ENCODE data around the gene SLC25A3. TPM values are rescaled to one million over a fixed set of nuclear protein-coding genes. Genes with fewer than 3 reads are reported as not detected.
"Not testable (repeated sequence)": the region's sequence is repeated elsewhere in the genome, so short reads cannot be mapped to it uniquely, and the experiment has no call there.

The SLC25A3 gene
- total RNA-seq, 1 experiment from 2014 or later, result 737 TPM

DNA sequence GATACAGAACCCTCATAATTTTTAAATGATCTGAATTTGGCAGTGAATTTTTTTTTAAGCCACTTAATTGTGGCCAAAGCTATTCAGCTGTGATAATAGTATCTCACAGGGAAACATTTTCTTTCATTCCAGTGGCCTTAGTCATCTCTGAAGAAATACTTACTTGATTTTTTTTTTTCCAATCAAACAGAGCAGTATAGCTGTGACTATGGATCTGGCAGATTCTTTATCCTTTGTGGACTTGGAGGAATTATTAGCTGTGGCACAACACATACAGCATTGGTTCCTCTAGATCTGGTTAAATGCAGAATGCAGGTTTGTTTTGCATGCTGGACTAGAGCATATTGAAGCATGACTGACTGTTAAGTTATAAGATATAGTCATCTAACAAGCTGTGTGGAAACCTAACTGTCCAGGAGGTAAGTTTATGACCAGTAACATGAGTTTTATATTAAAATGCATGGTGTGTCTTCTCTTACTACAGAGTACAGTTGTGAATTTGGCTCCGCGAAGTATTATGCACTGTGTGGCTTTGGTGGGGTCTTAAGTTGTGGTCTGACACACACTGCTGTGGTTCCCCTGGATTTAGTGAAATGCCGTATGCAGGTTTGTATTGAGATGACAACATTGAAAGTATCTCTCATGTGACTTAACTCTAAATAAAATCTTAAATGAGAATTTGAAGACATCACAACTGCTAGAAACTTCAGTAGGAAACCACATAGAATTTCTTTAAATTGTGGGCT is 1.9 kb downstream of the SLC25A3 start:
- Histone ChIP-seq H3K27ac (ENCODE audit: low read depth, low read length, poor library complexity, severe bottlenecking) (peak overlapping the region; percentile 94), H3K9me3 (ENCODE audit: low read depth, low read length, poor library complexity, severe bottlenecking) (no peaks in the 10 kb centered on the region), H3K27me3 (replicated peaks; ENCODE audit: insufficient read depth, low read depth, low read length, poor library complexity) (no peaks in the 10 kb centered on the region), H3K4me1 (ENCODE audit: insufficient read depth, low read length, poor library complexity, severe bottlenecking) (peaks cover 12% of the 10 kb centered on the region), H3K36me3 (ENCODE audit: insufficient read depth, low read length, poor library complexity, severe bottlenecking) (peaks cover 53% of the 10 kb centered on the region), H3K4me3 (ENCODE audit: low read depth, low read length, poor library complexity, severe bottlenecking) (peak overlapping the region; percentile 96)
- intact Hi-C loops (cut with micrococcal nuclease; ENCODE audit: unreplicated experiment), result no loop called here
- BruUV-seq (replicated peaks), result no TSS peak
- TF ChIP-seq, protein P1, sequence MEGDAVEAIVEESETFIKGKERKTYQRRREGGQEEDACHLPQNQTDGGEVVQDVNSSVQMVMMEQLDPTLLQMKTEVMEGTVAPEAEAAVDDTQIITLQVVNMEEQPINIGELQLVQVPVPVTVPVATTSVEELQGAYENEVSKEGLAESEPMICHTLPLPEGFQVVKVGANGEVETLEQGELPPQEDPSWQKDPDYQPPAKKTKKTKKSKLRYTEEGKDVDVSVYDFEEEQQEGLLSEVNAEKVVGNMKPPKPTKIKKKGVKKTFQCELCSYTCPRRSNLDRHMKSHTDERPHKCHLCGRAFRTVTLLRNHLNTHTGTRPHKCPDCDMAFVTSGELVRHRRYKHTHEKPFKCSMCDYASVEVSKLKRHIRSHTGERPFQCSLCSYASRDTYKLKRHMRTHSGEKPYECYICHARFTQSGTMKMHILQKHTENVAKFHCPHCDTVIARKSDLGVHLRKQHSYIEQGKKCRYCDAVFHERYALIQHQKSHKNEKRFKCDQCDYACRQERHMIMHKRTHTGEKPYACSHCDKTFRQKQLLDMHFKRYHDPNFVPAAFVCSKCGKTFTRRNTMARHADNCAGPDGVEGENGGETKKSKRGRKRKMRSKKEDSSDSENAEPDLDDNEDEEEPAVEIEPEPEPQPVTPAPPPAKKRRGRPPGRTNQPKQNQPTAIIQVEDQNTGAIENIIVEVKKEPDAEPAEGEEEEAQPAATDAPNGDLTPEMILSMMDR (conservative IDR thresholded peaks at IDR 0.05; ENCODE audit: low read depth, low read length), result no peak
- TF ChIP-seq EZH2 (IDR thresholded peaks at IDR 0.05; ENCODE audit: borderline replicate concordance, low read depth, low read length, poor library complexity, severe bottlenecking), result no peak
- peak; percentile 32 for DNase-seq (ENCODE audit: low spot score)
- POLR2A ChIA-PET (ENCODE audit: low non-redundant PET), result interaction anchor here (0.7 kb wide), 1 partner anchor 20 kb away, joined by 3 read pairs; no protein-coding TSS in a partner anchor
- CTCF ChIA-PET, result interaction anchor here (0.6 to 0.7 kb wide), 3 partner anchors 24 to 49 kb away, joined by 3 to 4 read pairs (median 3); partner anchors contain the start of gene IKBIP

DNA sequence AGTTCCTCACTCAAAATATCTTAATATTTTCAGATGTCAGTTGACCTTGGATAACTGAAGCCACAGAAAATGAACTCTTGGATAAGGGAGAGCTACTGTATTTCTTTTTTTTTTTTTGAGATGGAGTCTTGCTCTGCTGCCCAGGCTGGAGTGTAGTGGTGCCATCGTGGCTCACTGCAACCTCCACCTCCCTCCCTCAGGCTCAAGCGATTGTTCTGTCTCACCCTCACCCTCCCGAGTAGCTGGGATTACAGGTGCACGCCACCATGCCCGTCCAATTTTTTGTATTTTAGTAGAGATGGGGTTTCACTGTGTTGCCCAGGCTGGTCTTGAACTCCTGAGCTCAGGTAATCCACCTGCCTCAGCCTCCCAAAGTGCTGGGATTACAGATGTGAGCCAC is 3.8 kb downstream of the SLC25A3 start:
- DNase-seq (ENCODE audit: low spot score); intact Hi-C loops (cut with micrococcal nuclease; ENCODE audit: unreplicated experiment); H3K27me3 ChIP-seq (replicated peaks; ENCODE audit: insufficient read depth, low read depth, low read length, poor library complexity); CTCF ChIA-PET; H3K9me3 ChIP-seq (ENCODE audit: low read depth, low read length, poor library complexity, severe bottlenecking); H3K27ac ChIP-seq (ENCODE audit: low read depth, low read length, poor library complexity, severe bottlenecking); H3K4me3 ChIP-seq (ENCODE audit: low read depth, low read length, poor library complexity, severe bottlenecking); BruUV-seq (replicated peaks): not testable (repeated sequence)
- peaks cover 12% of the 10 kb centered on the region for H3K4me1 ChIP-seq (ENCODE audit: insufficient read depth, low read length, poor library complexity, severe bottlenecking)
- H3K36me3 ChIP-seq (ENCODE audit: insufficient read depth, low read length, poor library complexity, severe bottlenecking), result peaks cover 72% of the 10 kb centered on the region
- POLR2A ChIA-PET (ENCODE audit: low non-redundant PET), result interaction anchor here (0.6 kb wide), 1 partner anchor 165 kb away, joined by 3 read pairs; no protein-coding TSS in a partner anchor

DNA sequence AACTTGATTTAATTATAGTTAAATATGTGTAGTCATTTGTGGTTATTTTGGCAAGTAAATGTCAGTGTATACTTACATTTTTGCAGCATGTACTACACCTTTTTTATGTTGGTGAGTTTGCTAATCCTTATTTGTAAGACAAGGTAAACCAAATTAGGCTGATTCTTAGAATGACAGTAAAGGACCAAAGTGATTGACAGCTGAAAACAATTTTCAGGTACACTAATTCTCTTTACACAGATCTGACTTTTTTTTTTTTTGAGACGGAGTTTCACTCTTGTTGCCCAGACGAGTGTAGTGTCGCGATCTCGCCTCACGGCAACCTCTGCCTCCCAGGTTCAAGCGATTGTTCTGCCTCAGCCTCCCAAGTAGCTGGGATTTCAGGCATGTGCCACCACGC is 8.4 kb downstream of the SLC25A3 start:
- H3K27me3 ChIP-seq (replicated peaks; ENCODE audit: insufficient read depth, low read depth, low read length, poor library complexity), result no peaks in the 10 kb centered on the region
- BruUV-seq (replicated peaks), result no TSS peak
- no peaks in the 10 kb centered on the region for H3K4me1 ChIP-seq (ENCODE audit: insufficient read depth, low read length, poor library complexity, severe bottlenecking)
- intact Hi-C loops (cut with micrococcal nuclease; ENCODE audit: unreplicated experiment), result loop anchor here (5.0 kb wide), 1 partner anchor 40 kb away; the partner anchor contains the start of gene IKBIP
- no peak overlapping the region for H3K27ac ChIP-seq (ENCODE audit: low read depth, low read length, poor library complexity, severe bottlenecking)
- no peaks in the 10 kb centered on the region for H3K9me3 ChIP-seq (ENCODE audit: low read depth, low read length, poor library complexity, severe bottlenecking)
- CTCF ChIA-PET, result no interaction called here
- POLR2A ChIA-PET (ENCODE audit: low non-redundant PET), result no interaction called here
- TF ChIP-seq EZH2 (IDR thresholded peaks at IDR 0.05; ENCODE audit: borderline replicate concordance, low read depth, low read length, poor library complexity, severe bottlenecking), result no peak
- TF ChIP-seq, protein P1 (conservative IDR thresholded peaks at IDR 0.05; ENCODE audit: low read depth, low read length), result no peak
- DNase-seq (ENCODE audit: low spot score), result no peak
- peaks cover 76% of the 10 kb centered on the region for H3K36me3 ChIP-seq (ENCODE audit: insufficient read depth, low read length, poor library complexity, severe bottlenecking)
- H3K4me3 ChIP-seq (ENCODE audit: low read depth, low read length, poor library complexity, severe bottlenecking), result no peak overlapping the region

All from A673 (cell line).